Measurements from ENCODE around the gene RALGAPA2. TPM values are rescaled to one million over a fixed set of nuclear protein-coding genes. Genes with fewer than 3 reads are reported as not detected.

Gene RALGAPA2
- total RNA-seq, 3 donors from 2014 or later: 34.6 to 74.1 (median 46.0) TPM

DNA sequence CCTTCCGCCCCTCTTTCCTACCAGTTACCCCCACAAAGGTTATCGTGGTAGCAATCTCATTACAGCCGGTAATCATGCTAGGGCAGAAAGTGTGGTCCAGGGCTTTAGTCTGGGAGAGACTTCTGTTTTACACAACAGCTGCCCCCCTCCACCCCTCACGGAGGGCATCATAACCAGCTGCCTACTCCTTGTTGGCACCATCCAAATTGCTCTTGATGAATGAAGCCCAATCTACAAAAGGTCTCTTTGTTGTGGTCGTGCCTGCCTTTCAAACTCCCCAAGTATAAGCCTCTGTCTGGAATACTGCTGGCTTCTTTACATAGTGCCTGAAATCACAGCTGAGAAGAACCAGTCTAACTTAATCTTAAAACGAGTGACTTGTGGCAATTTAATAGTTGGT is 186.7 kb downstream of the RALGAPA2 start:
- no peaks in the 10 kb centered on the region for H3K36me3 ChIP-seq
- intact Hi-C loops (cut with DNase I; ENCODE audit: low total_unique reads): no loop called here
- no peak for DNase-seq (ENCODE audit: low spot score in 2 of 2)
- TF ChIP-seq, protein P1, sequence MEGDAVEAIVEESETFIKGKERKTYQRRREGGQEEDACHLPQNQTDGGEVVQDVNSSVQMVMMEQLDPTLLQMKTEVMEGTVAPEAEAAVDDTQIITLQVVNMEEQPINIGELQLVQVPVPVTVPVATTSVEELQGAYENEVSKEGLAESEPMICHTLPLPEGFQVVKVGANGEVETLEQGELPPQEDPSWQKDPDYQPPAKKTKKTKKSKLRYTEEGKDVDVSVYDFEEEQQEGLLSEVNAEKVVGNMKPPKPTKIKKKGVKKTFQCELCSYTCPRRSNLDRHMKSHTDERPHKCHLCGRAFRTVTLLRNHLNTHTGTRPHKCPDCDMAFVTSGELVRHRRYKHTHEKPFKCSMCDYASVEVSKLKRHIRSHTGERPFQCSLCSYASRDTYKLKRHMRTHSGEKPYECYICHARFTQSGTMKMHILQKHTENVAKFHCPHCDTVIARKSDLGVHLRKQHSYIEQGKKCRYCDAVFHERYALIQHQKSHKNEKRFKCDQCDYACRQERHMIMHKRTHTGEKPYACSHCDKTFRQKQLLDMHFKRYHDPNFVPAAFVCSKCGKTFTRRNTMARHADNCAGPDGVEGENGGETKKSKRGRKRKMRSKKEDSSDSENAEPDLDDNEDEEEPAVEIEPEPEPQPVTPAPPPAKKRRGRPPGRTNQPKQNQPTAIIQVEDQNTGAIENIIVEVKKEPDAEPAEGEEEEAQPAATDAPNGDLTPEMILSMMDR (IDR thresholded peaks at IDR 0.05): no peak
- TF ChIP-seq POLR2A (IDR thresholded peaks at IDR 0.05): no peak
- TF ChIP-seq POLR2AphosphoS5 (IDR thresholded peaks at IDR 0.05): no peak
- H3K27me3 ChIP-seq: no peaks in the 10 kb centered on the region
- no peak overlapping the region for H3K27ac ChIP-seq
- no peaks in the 10 kb centered on the region for H3K9me3 ChIP-seq
- no peak overlapping the region for H3K4me3 ChIP-seq
- H3K4me1 ChIP-seq: no peaks in the 10 kb centered on the region

DNA sequence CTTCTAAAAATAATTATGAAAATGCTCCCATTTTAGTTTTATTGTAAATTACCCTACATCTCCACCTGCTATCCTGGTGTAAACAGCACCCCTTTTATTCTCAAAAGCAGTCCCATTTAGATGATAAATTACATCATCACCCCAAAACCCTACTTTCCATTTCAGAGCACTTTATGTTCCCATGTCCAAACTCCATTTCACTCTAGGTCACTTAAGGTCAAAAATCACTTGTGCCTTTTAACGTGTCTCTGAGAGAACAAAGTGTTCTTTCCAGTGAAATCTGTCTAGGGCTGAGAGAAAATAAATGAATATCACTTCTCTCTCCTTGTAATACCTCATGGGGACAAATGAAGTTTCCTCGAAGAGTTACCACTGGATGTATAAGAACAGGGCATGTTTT is 187.2 kb downstream of the RALGAPA2 start:
- TF ChIP-seq, protein P1 (IDR thresholded peaks at IDR 0.05): no peak
- no peak for TF ChIP-seq POLR2AphosphoS5 (IDR thresholded peaks at IDR 0.05)
- no peak for TF ChIP-seq POLR2A (IDR thresholded peaks at IDR 0.05)
- Histone ChIP-seq H3K27ac (no peak overlapping the region), H3K9me3 (no peaks in the 10 kb centered on the region), H3K36me3 (no peaks in the 10 kb centered on the region), H3K27me3 (no peaks in the 10 kb centered on the region), H3K4me3 (no peak overlapping the region), H3K4me1 (no peaks in the 10 kb centered on the region)
- DNase-seq (ENCODE audit: low spot score in 2 of 2): no peak
- intact Hi-C loops (cut with DNase I; ENCODE audit: low total_unique reads): no loop called here

DNA sequence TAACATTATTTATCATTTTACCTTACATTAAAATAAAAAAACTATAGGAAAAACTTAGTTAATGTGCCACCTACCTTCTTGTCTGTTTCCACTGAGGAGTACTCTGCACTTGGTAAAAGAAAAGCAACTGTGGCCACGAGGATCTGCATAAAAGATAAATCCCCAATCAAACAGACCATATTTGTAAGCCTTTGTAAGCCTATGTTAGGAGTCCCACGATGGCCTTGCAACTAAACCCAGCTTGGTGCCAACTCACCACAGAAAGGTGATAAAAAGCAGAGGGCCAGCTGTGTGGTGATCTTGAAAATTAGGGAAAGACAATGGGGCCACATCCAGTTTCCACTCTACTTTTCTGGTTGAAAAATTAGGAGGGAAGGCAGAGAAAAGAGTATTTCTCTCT is 187.7 kb downstream of the RALGAPA2 start:
- H3K9me3 ChIP-seq: no peaks in the 10 kb centered on the region
- no peaks in the 10 kb centered on the region for H3K27me3 ChIP-seq
- no peak overlapping the region for H3K27ac ChIP-seq
- H3K4me1 ChIP-seq: no peaks in the 10 kb centered on the region
- DNase-seq (ENCODE audit: low spot score in 2 of 2): no peak
- TF ChIP-seq POLR2AphosphoS5 (IDR thresholded peaks at IDR 0.05): no peak
- TF ChIP-seq POLR2A (IDR thresholded peaks at IDR 0.05): no peak
- TF ChIP-seq, protein P1 (IDR thresholded peaks at IDR 0.05): no peak
- intact Hi-C loops (cut with DNase I; ENCODE audit: low total_unique reads): no loop called here
- H3K36me3 ChIP-seq: no peaks in the 10 kb centered on the region
- no peak overlapping the region for H3K4me3 ChIP-seq

DNA sequence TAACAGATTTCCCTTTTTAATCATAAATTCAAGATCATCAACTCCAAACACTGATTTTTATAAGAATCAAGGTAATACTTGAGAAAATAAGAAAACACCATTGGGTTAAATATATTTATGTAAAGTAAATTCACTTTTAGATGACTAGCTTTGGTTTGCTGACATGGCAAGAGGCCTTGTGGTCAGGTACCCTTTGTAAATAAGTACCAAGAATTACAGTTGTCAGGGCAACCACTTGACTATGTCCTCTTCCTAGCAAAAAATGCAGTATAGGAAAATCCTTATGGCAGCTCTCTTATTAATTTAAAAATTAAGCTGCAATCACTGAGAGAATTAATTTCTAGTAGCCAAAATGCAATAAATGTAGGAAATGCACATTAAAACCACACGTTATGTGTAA is 190.7 kb downstream of the RALGAPA2 start:
- no peaks in the 10 kb centered on the region for H3K4me1 ChIP-seq
- TF ChIP-seq POLR2A (IDR thresholded peaks at IDR 0.05): no peak
- TF ChIP-seq POLR2AphosphoS5 (IDR thresholded peaks at IDR 0.05): no peak
- TF ChIP-seq, protein P1 (IDR thresholded peaks at IDR 0.05): no peak
- H3K27me3 ChIP-seq: no peaks in the 10 kb centered on the region
- no peaks in the 10 kb centered on the region for H3K9me3 ChIP-seq
- H3K27ac ChIP-seq: no peak overlapping the region
- H3K36me3 ChIP-seq: no peaks in the 10 kb centered on the region
- H3K4me3 ChIP-seq: no peak overlapping the region
- intact Hi-C loops (cut with DNase I; ENCODE audit: low total_unique reads): no loop called here
- no peak for DNase-seq (ENCODE audit: low spot score in 2 of 2)

DNA sequence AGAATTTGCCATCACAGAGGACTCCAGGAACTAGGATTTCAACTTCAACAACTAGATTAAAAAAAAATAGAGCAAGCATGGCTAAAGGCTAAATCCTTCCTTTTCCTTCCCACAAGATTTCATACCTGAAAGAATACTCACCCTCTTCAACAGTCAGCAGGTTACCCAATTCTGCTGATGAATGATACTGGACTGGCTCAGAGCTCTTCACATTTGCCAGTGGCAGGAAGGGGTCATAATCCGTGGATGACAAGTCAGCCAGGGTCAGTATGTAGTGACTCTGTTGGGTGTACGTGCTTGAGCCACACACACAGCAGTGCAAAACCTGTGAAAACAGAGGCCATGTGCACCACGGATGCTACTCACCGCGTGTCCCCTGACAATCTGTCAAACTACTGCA is 191.7 kb downstream of the RALGAPA2 start:
- H3K9me3 ChIP-seq: no peaks in the 10 kb centered on the region
- no peaks in the 10 kb centered on the region for H3K4me1 ChIP-seq
- DNase-seq (ENCODE audit: low spot score in 2 of 2): no peak
- no peaks in the 10 kb centered on the region for H3K27me3 ChIP-seq
- H3K27ac ChIP-seq: no peak overlapping the region
- no peaks in the 10 kb centered on the region for H3K36me3 ChIP-seq
- TF ChIP-seq POLR2A (IDR thresholded peaks at IDR 0.05): no peak
- intact Hi-C loops (cut with DNase I; ENCODE audit: low total_unique reads): no loop called here
- H3K4me3 ChIP-seq: no peak overlapping the region

DNA sequence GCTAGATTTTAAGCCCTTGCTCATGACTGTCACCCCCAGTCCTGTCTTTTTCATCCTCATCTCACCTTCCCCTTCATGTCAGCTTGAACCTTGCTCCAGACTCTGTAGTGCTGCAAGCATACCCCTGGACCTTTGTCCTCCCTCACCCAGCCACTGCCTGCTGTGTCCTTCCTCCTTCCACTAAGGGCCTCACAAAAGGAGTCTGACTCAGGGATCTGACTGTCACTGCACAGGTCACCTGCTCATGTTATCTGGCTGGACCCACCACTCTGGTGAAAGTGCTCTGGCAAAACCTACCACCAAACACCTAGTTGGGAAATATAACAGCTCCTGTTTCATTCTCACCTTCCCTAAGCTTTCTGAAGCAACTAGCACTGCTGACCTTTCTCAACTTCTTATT is 193.2 kb downstream of the RALGAPA2 start:
- intact Hi-C loops (cut with DNase I; ENCODE audit: low total_unique reads): loop anchor here (5.0 kb wide), 1 partner anchor 313 kb away; no protein-coding TSS in a partner anchor
- H3K36me3 ChIP-seq: no peaks in the 10 kb centered on the region
- peaks cover 0 to 6% of the 10 kb centered on the region in 2 donors for H3K9me3 ChIP-seq
- H3K27ac ChIP-seq: no peak overlapping the region
- no peak overlapping the region for H3K4me3 ChIP-seq
- no peaks in the 10 kb centered on the region for H3K4me1 ChIP-seq
- DNase-seq (ENCODE audit: low spot score in 2 of 2): no peak
- H3K27me3 ChIP-seq: no peaks in the 10 kb centered on the region
- TF ChIP-seq, protein P1 (IDR thresholded peaks at IDR 0.05): no peak

Data from breast epithelium (tissue), 4 donors.